Endothelial cell of umbilical vein (primary cell): ENCODE data around the gene HSPB1. TPM values are rescaled to one million over a fixed set of nuclear protein-coding genes. Genes with fewer than 3 reads are reported as not detected.

ENCODE experiments used
- BruUV-seq: library from RNA; stranded (reverse); fragments of 400-500 nt; replicated peaks from 2 replicates; lab custom pipeline; 2021; lab: Mats Ljungman, UMichigan
- CTCF ChIA-PET: fragments of 300-600, 350-600 bp; sonication (Branson Sonifier 250); formaldehyde crosslinking; loops from one replicate; lab custom pipeline; 2021; ENCODE audit warnings: antibody characterized with exemption, inconsistent platforms; lab: Charles Lee
- POLR2A ChIA-PET: fragments of 300-600, 350-600 bp; sonication (Branson Sonifier 250); formaldehyde crosslinking; loops from one replicate; lab custom pipeline; 2021; ENCODE audit warnings: antibody characterized with exemption, inconsistent platforms; lab: Charles Lee
- DNase-seq: peaks from one replicate; pipeline ENCODE4 v3.0.0-alpha.2; 2011; ENCODE audit warnings: low read depth, low spot score
- FAIRE-seq: peaks from 2 replicates; lab custom pipeline; 2011; peaks lifted over from hg19 to GRCh38; lab: Jason Lieb, UNC
- H2AFZ ChIP-seq: 2 replicates; pipeline ENCODE4 v1.6.0; 2012; ENCODE audit warnings: low read depth, low read length, control low read depth, inconsistent platforms
- H3K27ac ChIP-seq: 2 replicates; pipeline ENCODE4 v1.5.1; 2011; ENCODE audit warnings: low read depth, mild to moderate bottlenecking, control low read depth, low read length, moderate library complexity; ENCODE audit not compliant: insufficient read depth
- H3K27me3 ChIP-seq, 2 experiments: 2 replicates each; pipeline versions ENCODE4 v1.6.0 to v1.6.1; 2011; ENCODE audit warnings: low read length in 2 of 2, mixed read lengths in 1 of 2; ENCODE audit not compliant: control insufficient read depth in 2 of 2, insufficient read depth in 2 of 2
- H3K36me3 ChIP-seq, 2 experiments: 2 replicates in 1 of 2; 3 replicates in 1 of 2; pipeline ENCODE4 v1.5.1; 2011; ENCODE audit warnings: low read length in 2 of 2, mild to moderate bottlenecking in 1 of 2, moderate library complexity in 1 of 2; ENCODE audit not compliant: control insufficient read depth in 2 of 2, insufficient read depth in 2 of 2; ENCODE audit errors: extremely low read depth in 1 of 2
- H3K4me1 ChIP-seq: 3 replicates; pipeline ENCODE4 v1.5.1; 2011; ENCODE audit warnings: mild to moderate bottlenecking, low read length; ENCODE audit not compliant: control insufficient read depth, insufficient read depth; ENCODE audit errors: extremely low read depth
- H3K4me2 ChIP-seq: 2 replicates; pipeline ENCODE4 v1.6.1; 2011; ENCODE audit warnings: low read length, control low read depth, mixed read lengths; ENCODE audit not compliant: insufficient read depth
- H3K4me3 ChIP-seq, 3 experiments: fragments of 200-600 bp in 1 of 3; sonication (generic), shearing (Covaris generic) in 1 of 3; replicated peaks in 1 of 3; 2 replicates each; pipeline ENCODE4 v1.5.1; 2011 to 2016; ENCODE audit warnings: control low read depth in 3 of 3, low read length in 3 of 3, mild to moderate bottlenecking in 2 of 3, inconsistent platforms in 1 of 3, low read depth in 1 of 3, moderate library complexity in 1 of 3; ENCODE audit not compliant: insufficient read depth in 1 of 3
- H3K79me2 ChIP-seq: 2 replicates; pipeline ENCODE4 v1.6.0; 2012; ENCODE audit warnings: low read length, inconsistent platforms; ENCODE audit not compliant: control insufficient read depth, insufficient read depth
- H3K9ac ChIP-seq: replicated peaks from 2 replicates; pipeline ENCODE3; 2011; ENCODE audit warnings: low read length, control low read depth; ENCODE audit not compliant: insufficient read depth; ENCODE audit errors: extremely low read depth
- H3K9me1 ChIP-seq: replicated peaks from 3 replicates; pipeline ENCODE4 v1.6.0; 2011; ENCODE audit warnings: mild to moderate bottlenecking, low read length; ENCODE audit not compliant: control insufficient read depth, insufficient read depth; ENCODE audit errors: extremely low read depth
- H3K9me3 ChIP-seq: replicated peaks from 2 replicates; pipeline ENCODE4 v1.5.1; 2012; ENCODE audit warnings: low read length, inconsistent platforms; ENCODE audit not compliant: control insufficient read depth, insufficient read depth
- H4K20me1 ChIP-seq: replicated peaks from 2 replicates; pipeline ENCODE3; 2011; ENCODE audit warnings: mild to moderate bottlenecking, low read length; ENCODE audit not compliant: control insufficient read depth, insufficient read depth; ENCODE audit errors: extremely low read depth
- CTCF ChIP-seq, 2 donors: IDR thresholded peaks; 1 replicate in 1 of 2; 2 replicates in 1 of 2; pipeline ENCODE4 v1.5.1; 2011; ENCODE audit warnings: low read length in 2 of 2, mild to moderate bottlenecking in 2 of 2, moderate library complexity in 2 of 2, control low read depth in 1 of 2, inconsistent platforms in 1 of 2, low read depth in 1 of 2; ENCODE audit not compliant: insufficient read depth in 1 of 2; ENCODE audit errors: extremely low read depth in 1 of 2
- EZH2 ChIP-seq: IDR thresholded peaks from 2 replicates; pipeline ENCODE4 v1.6.1; 2012; ENCODE audit warnings: borderline replicate concordance, low read depth, mild to moderate bottlenecking, moderate library complexity, low read length, inconsistent platforms; ENCODE audit not compliant: severe bottlenecking
- FOS ChIP-seq: IDR thresholded peaks from 2 replicates; pipeline ENCODE4 v1.6.1; 2011; ENCODE audit warnings: mild to moderate bottlenecking, low read length, moderate library complexity, borderline replicate concordance; ENCODE audit not compliant: insufficient read depth
- GATA2 ChIP-seq: IDR thresholded peaks from 2 replicates; pipeline ENCODE4 v1.7.0; 2011; ENCODE audit warnings: low read depth, mild to moderate bottlenecking, moderate library complexity, mixed read lengths, low read length; ENCODE audit not compliant: insufficient read length, insufficient read depth
- JUN ChIP-seq: IDR thresholded peaks from 2 replicates; pipeline ENCODE4 v1.6.1; 2011; ENCODE audit warnings: borderline replicate concordance, low read depth; ENCODE audit not compliant: insufficient read length, insufficient read depth
- MAX ChIP-seq: IDR thresholded peaks from 2 replicates; pipeline ENCODE4 v1.6.1; 2011; ENCODE audit not compliant: insufficient read depth, insufficient read length
- MYC ChIP-seq: IDR thresholded peaks from one replicate; pipeline ENCODE4 v1.6.1; 2011; ENCODE audit warnings: mild to moderate bottlenecking, low read depth, low read length
- POLR2A ChIP-seq: IDR thresholded peaks from 2 replicates; pipeline ENCODE4 v1.6.1; 2012; ENCODE audit warnings: low read depth, mild to moderate bottlenecking, control low read depth, low read length
- POLR2AphosphoS5 ChIP-seq: IDR thresholded peaks from 2 replicates; pipeline ENCODE4 v1.6.1; 2012; ENCODE audit warnings: low read depth, mild to moderate bottlenecking, control low read depth, low read length, moderate library complexity; ENCODE audit not compliant: insufficient read depth
- dilution Hi-C: fragments of 300-500 bp; cut with MboI; formaldehyde crosslinking; loops from one replicate; pipeline ENCODE4 v1.15.0; 2019; ENCODE audit warnings: low sequenced_read_pairs; ENCODE audit not compliant: extremely low pct_ligation_motif_present
- intact Hi-C: fragments of 100-400 bp; cut with micrococcal nuclease; formaldehyde crosslinking; loops from one replicate; pipeline ENCODE4 v1.10.0; 2022
- polyA plus RNA-seq, 4 experiments: library from polyadenylated mRNA; depleted of rRNA in 3 of 4; stranded (reverse) in 3 of 4; unstranded in 1 of 4; fragments of >200 nt; gene quantifications; 2 replicates each; pipeline versions ENCODE4 v1.2.1 to v1.2.3, GENCODE V29; 2011 to 2012; ENCODE audit warnings: missing spikeins in 1 of 4
- total RNA-seq: library from RNA; stranded (reverse); gene quantifications from 2 replicates; pipeline ENCODE4 v1.2.3, GENCODE V29; 2021

HSPB1 gene
- total and polyA plus RNA-seq, 2 donors (not counting 3 experiments of a cell fraction or from before 2014, with no cell fraction given) = 1,748 to 3,130 TPM

GRCh38 chr7:76332078-76332477, 29.6 kb downstream of the HSPB1 start:
- no peak overlapping the region for H3K9ac ChIP-seq
- H4K20me1 ChIP-seq = peaks cover 19% of the 10 kb centered on the region
- intact Hi-C loops = no loop called here
- DNase-seq (no peak), FAIRE-seq (no peak)
- no peaks in the 10 kb centered on the region for H3K27me3 ChIP-seq
- no TSS peak for BruUV-seq
- H3K4me3 ChIP-seq = no peak overlapping the region
- no peak overlapping the region for H2AFZ ChIP-seq
- peaks cover 9 to 16% of the 10 kb centered on the region in 2 experiments for H3K36me3 ChIP-seq
- no peaks in the 10 kb centered on the region for H3K9me3 ChIP-seq
- H3K27ac ChIP-seq = no peak overlapping the region
- no peaks in the 10 kb centered on the region for H3K9me1 ChIP-seq
- no peak overlapping the region for H3K4me2 ChIP-seq
- ChIA-PET CTCF (no interaction called here), POLR2A (no interaction called here)
- dilution Hi-C loops = no loop called here
- peaks cover 97% of the 10 kb centered on the region for H3K79me2 ChIP-seq
- H3K4me1 ChIP-seq = peaks cover 9% of the 10 kb centered on the region
- TF ChIP-seq JUN = no peak
- no peak for TF ChIP-seq GATA2
- no peak for TF ChIP-seq MYC
- no peak for TF ChIP-seq POLR2AphosphoS5
- no peak for TF ChIP-seq POLR2A
- TF ChIP-seq MAX = no peak
- TF ChIP-seq CTCF (IDR thresholded peaks at IDR 0.05; ENCODE audit: extremely low read depth in 1 of 2, insufficient read depth in 1 of 2, low read depth in 1 of 2, low read length in 2 of 2) = no peak
- TF ChIP-seq EZH2 = no peak
- no peak for TF ChIP-seq FOS
